ENCODE results near the gene COP1. TPM values are rescaled to one million over a fixed set of nuclear protein-coding genes. Genes with fewer than 3 reads are reported as not detected.

Gene COP1
- total RNA-seq, 1 donor from 2014 or later, result 76.3 TPM

GRCh38 chr1:176217461-176218099 is 10.5 kb upstream of the COP1 start:
- intact Hi-C loops (cut with DNase I), result no loop called here
- no peak overlapping the region for H3K27ac ChIP-seq
- H3K27me3 ChIP-seq, result no peaks in the 10 kb centered on the region
- no peaks in the 10 kb centered on the region for H3K9me3 ChIP-seq
- no peak for DNase-seq (ENCODE audit: low spot score in 2 of 2)
- H3K36me3 ChIP-seq, result no peaks in the 10 kb centered on the region
- no peak overlapping the region for H3K4me3 ChIP-seq
- H3K4me1 ChIP-seq, result no peaks in the 10 kb centered on the region
- TF ChIP-seq CTCF (IDR thresholded peaks at IDR 0.05), result no peak

- H3K27ac ChIP-seq, result no peak overlapping the region
- H3K9me3 ChIP-seq, result no peaks in the 10 kb centered on the region
- no peaks in the 10 kb centered on the region for H3K36me3 ChIP-seq
- no peak for DNase-seq (ENCODE audit: low spot score in 2 of 2)
- H3K4me3 ChIP-seq, result no peak overlapping the region
- no peak for TF ChIP-seq CTCF (IDR thresholded peaks at IDR 0.05)
- no peaks in the 10 kb centered on the region for H3K4me1 ChIP-seq
- intact Hi-C loops (cut with DNase I), result no loop called here
- no peaks in the 10 kb centered on the region for H3K27me3 ChIP-seq
Observed at GRCh38 chr1:176216031-176216430, 8.9 kb upstream of the COP1 start.

GRCh38 chr1:176211396-176212165 is 4.5 kb upstream of the COP1 start:
- no peak for TF ChIP-seq CTCF (IDR thresholded peaks at IDR 0.05)
- Histone ChIP-seq H3K4me1 (peaks cover 3 to 4% of the 10 kb centered on the region in 2 donors), H3K27ac (no peak overlapping the region), H3K36me3 (no peaks in the 10 kb centered on the region), H3K4me3 (no peak overlapping the region), H3K27me3 (no peaks in the 10 kb centered on the region), H3K9me3 (no peaks in the 10 kb centered on the region)
- no peak for DNase-seq (ENCODE audit: low spot score in 2 of 2)
- intact Hi-C loops (cut with DNase I), result no loop called here

GRCh38 chr1:176208034-176208433 is 948 bp upstream of the COP1 start:
- DNase-seq (ENCODE audit: low spot score in 2 of 2), result no peak
- no peaks in the 10 kb centered on the region for H3K36me3 ChIP-seq
- H3K27me3 ChIP-seq, result no peaks in the 10 kb centered on the region
- peak overlapping the region; percentile 94 to 98 for H3K27ac ChIP-seq
- peak overlapping the region; percentile 79 to 98 for H3K4me3 ChIP-seq
- H3K9me3 ChIP-seq, result no peaks in the 10 kb centered on the region
- no peak for TF ChIP-seq CTCF (IDR thresholded peaks at IDR 0.05)
- intact Hi-C loops (cut with DNase I), result loop anchor here (5.0 to 10.0 kb wide), 2 partner anchors 449 to 637 kb away; no protein-coding TSS in a partner anchor
- peaks cover 3 to 20% of the 10 kb centered on the region in 2 donors for H3K4me1 ChIP-seq

- H3K4me3 ChIP-seq, result peak overlapping the region; percentile 79 to 98
- peak overlapping the region; percentile 94 to 98 for H3K27ac ChIP-seq
- no peak for DNase-seq (ENCODE audit: low spot score in 2 of 2)
- no peaks in the 10 kb centered on the region for H3K9me3 ChIP-seq
- TF ChIP-seq CTCF (IDR thresholded peaks at IDR 0.05), result no peak
- peaks cover 3 to 20% of the 10 kb centered on the region in 2 donors for H3K4me1 ChIP-seq
- intact Hi-C loops (cut with DNase I), result loop anchor here (2.0 to 10.0 kb wide), 5 partner anchors 329 to 1205 kb away; partner anchors contain the start of gene KIAA0040
- no peaks in the 10 kb centered on the region for H3K27me3 ChIP-seq
- H3K36me3 ChIP-seq, result no peaks in the 10 kb centered on the region
Observed at GRCh38 chr1:176206006-176206960, 803 bp downstream of the COP1 start.

All from ascending aorta (tissue), 2 donors.